ENCODE measurements around the gene WFDC10B. TPM values are rescaled to one million over a fixed set of nuclear protein-coding genes. Genes with fewer than 3 reads are reported as not detected.
"Not testable (repeated sequence)": the region's sequence is repeated elsewhere in the genome, so short reads cannot be mapped to it uniquely, and the experiment has no call there.

Gene WFDC10B
- total and polyA plus RNA-seq, 11 donors, result not detected

- intact Hi-C loops (cut with DNase I), result no loop called here
- TF ChIP-seq CTCF (IDR thresholded peaks at IDR 0.05) (no peak), POLR2A (IDR thresholded peaks at IDR 0.05) (no peak)
- no peak for ATAC-seq
Measured at GRCh38 chr20:45672765-45673164, 32.1 kb downstream of the WFDC10B start.

GRCh38 chr20:45670139-45670538 lies 34.7 kb downstream of the WFDC10B start, which contains the start of gene WFDC11:
WFDC11 (minus strand) TSS chr20:45670239; CDS start chr20:45650600, 19,639 bp downstream.
- H3K36me3 ChIP-seq, result no peaks in the 10 kb centered on the region
- no peaks in the 10 kb centered on the region for H3K4me1 ChIP-seq
- no peak for TF ChIP-seq POLR2A (IDR thresholded peaks at IDR 0.05)
- no peak for TF ChIP-seq CTCF (IDR thresholded peaks at IDR 0.05)
- no peak within 1 kb of the TSS for H3K27ac ChIP-seq
- 81 to 89% (median 87%) methylated on average over 1 of the region's 1 CpG for WGBS, 4 donors
- intact Hi-C loops (cut with DNase I), result no loop called here
- DNase-seq (no peak), ATAC-seq (no peak)
- H3K9me3 ChIP-seq, result peaks cover 0 to 12% (median 2%) of the 10 kb centered on the region in 12 donors
- peaks cover 0 to 9% (median 0%) of the 10 kb centered on the region in 9 donors for H3K27me3 ChIP-seq
- H3K4me3 ChIP-seq, result no peak within 1 kb of the TSS

More at GRCh38 chr20:45672765-45673164, 32.1 kb downstream of the WFDC10B start:
- peaks cover 0 to 7% (median 0%) of the 10 kb centered on the region in 9 donors for H3K27me3 ChIP-seq
- no peak overlapping the region for H3K27ac ChIP-seq
- no peak for DNase-seq
- H3K4me1 ChIP-seq, result no peaks in the 10 kb centered on the region
- no peaks in the 10 kb centered on the region for H3K36me3 ChIP-seq
- H3K4me3 ChIP-seq, result no peak overlapping the region
- H3K9me3 ChIP-seq, result peaks cover 0 to 29% (median 5%) of the 10 kb centered on the region in 12 donors

DNA sequence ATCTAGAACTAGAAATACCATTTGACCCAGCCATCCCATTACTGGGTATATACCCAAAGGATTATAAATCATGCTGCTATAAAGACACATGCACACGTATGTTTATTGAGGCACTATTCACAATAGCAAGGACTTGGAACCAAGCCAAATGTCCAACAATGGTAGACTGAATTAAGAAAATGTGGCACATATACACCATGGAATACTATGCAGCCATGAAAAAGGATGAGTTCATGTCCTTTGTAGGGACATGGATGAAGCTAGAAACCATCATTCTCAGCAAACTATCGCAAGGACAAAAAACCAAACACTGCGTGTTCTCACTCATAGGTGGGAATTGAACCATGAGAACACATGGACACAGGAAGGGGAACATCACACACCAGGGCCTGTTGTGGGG lies 47.8 kb downstream of the WFDC10B start:
- H3K9me3 ChIP-seq; intact Hi-C loops (cut with DNase I); H3K4me1 ChIP-seq; DNase-seq; H3K27me3 ChIP-seq; H3K27ac ChIP-seq; H3K4me3 ChIP-seq; H3K36me3 ChIP-seq; ATAC-seq: not testable (repeated sequence)
- WGBS, 4 donors, result 68 to 90% (median 87%) methylated on average over 3 of the region's 3 CpGs

GRCh38 chr20:45651726-45652125 lies 53.1 kb downstream of the WFDC10B start:
- H3K4me1 ChIP-seq; H3K36me3 ChIP-seq; ATAC-seq; H3K27me3 ChIP-seq; H3K9me3 ChIP-seq; H3K4me3 ChIP-seq; DNase-seq; intact Hi-C loops (cut with DNase I); H3K27ac ChIP-seq: not testable (repeated sequence)
- 75 to 81% (median 81%) methylated on average over 7 of the region's 7 CpGs for WGBS, 4 donors

DNA sequence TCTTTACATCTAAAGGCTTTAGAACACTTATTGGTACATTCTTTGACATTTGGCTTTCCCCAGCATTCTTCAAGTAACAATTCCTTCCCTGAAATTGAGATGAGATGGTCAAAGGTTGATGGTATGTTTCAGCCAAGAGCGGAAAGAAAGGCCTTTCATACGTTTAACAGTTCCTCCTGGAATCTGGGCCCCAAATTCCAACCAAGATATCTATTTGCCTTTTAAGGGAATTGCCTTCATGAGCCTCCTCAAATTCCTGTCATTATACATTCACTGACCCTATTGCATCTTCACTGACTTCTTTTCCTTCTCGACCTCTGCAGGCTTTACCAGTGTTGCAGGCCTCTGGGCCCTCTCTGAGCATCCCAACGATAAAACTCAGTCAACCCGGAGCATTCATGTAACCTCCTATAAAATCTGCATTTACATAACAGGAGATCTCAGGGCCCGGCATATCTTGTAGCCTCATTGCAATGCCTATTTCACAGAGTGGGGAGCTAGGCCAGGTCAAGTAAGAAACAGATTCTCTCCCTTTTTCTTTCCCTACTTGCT lies 55.4 kb downstream of the WFDC10B start:
- Histone ChIP-seq H3K36me3 (no peaks in the 10 kb centered on the region), H3K4me3 (no peak overlapping the region), H3K9me3 (no peaks in the 10 kb centered on the region), H3K4me1 (no peaks in the 10 kb centered on the region), H3K27me3 (peaks cover 0 to 7% (median 0%) of the 10 kb centered on the region in 9 donors), H3K27ac (no peak overlapping the region)
- TF ChIP-seq POLR2A (IDR thresholded peaks at IDR 0.05) (no peak), CTCF (IDR thresholded peaks at IDR 0.05) (no peak)
- no peak for ATAC-seq
- DNase-seq, result no peak
- intact Hi-C loops (cut with DNase I), result no loop called here
- 70 to 79% (median 76%) methylated on average over 6 of the region's 6 CpGs for WGBS, 4 donors

Data from heart left ventricle (tissue), 16 donors.